HG02870 (cell line): Measurements from ENCODE around the gene SLC9C1.

ENCODE experiments used
- ATAC-seq: cut with Tn5 transposase; IDR thresholded peaks from one replicate; pipeline ENCODE4 v1.9.1; 2021; ENCODE audit warnings: mild to moderate bottlenecking, moderate library complexity; ENCODE audit not compliant: unreplicated experiment

SLC9C1 gene

DNA sequence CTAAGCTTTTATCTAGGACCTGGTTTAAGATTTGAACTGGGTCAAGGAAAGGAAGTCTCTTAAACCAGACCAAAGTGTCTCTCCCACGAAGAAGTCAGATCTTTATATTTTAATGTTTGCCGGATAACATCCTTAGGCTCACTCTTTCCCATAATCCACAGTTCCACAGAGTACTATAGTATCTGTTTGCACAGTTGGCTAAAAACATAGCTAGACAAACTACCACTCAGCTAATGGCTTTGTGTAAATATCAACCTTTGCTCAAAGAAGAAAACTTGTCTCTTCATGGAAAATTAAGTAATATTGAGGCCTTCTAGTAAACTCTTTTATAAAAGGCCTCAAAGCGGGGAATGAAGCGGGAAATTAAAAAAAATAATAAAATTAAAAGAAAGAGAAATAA is 13.5 kb upstream of the SLC9C1 start:
- ATAC-seq = no peak

DNA sequence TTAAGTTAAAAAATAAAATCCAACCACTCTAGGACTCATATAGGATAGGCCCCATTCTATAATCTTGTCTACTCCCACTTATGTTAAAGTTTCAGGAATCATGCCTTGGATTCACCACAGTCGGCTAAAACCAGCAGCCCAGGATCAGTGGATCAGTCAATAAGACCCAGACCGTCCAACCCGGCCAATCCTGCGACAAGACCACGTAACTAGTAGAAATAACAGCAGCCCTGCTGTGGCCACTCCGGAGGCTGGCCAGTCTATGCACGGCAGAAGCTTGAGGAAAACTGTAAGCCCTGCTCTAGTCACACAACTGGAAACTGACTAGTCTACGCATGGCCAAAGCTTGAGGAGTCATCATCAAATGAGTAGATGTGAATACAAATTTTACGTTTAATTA is 12.8 kb upstream of the SLC9C1 start:
- no peak for ATAC-seq

DNA sequence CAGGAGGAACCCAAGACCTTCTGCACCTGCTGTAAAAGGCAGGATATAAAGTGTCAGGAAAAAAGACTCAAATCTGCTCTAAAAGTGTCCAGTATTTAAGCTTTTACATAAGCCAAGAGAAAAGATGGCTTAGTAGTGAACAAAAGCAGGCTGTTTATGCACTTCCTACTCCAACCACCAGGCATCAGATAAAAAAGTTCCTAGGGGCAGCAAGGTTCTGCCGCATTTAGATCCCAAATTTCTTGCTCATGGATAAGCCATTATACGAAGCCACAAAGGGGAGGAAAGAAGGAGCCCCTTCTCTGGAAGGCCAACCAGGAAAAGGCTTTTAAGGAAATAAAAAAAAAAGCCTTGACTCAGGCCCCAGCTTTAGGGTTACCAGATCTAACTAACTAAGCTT is 10.6 kb upstream of the SLC9C1 start:
- ATAC-seq = no peak

DNA sequence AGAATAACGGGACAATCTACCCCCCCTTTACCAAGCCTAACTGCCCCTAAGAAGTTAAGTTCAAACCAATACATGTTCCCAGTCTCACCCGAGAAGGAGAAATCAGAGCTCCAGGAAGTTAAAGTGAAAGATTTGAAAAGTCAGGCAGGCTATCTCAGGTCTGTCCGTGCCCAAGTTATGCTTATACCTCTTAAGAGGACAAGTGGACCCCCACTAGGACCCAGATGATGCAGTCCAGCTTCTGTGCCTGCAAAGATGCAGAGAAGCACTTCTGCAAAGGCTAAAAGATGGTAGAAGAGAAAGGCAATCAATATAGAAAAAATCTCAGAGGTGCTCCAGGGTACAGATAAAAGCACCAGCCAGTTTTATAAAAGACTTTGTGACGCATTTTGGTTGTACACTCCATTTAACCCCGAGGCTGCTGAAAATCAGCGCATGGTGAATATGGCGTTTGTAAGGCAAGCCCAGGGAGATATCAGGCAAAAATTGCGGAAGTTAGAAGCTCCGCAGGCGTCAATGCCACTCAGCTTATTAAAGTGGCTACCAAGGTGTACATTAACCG is 9.8 kb upstream of the SLC9C1 start:
- peak; percentile 53 for ATAC-seq

DNA sequence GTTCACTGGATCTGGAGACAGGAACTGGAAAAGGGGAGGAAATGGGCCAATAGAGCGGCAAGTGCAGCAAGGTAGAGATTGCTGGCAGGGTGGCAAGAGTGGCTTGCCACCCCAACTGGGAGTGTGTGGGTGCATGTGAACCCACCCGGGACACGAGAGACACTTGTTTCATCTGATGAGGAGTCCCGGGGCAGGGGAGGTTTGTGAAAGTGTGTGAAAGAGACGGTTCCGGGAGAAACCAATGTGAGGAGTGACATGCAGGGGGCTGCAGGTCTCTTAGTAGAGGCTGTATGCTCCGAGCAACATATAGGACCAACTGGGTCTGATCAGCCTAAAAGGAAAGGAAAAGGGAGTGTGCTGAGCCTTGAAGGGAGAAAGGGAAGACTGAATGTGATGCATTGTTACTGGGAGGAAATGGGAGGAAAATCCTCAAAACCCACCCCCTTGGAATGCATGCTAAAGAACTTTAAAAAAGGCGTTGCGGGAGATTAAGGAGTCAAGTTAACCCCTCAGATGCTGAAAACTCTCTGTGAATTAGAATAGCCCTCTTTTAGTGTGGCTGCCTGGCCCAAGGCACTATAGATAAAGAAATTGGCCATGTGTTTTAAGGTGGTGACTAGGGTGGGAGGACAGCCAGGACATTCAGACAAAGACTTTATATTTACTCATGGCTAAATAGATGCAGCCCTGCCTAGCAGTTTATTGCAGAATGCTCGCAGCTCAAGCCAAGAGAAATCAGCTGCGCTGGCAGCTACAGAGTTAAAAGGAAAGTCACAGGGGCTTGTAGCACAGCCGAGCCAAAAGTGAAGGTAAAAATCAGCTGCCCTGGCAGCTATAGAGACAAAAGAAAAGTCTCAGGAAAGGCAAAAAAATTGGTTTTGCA is 9.1 kb upstream of the SLC9C1 start:
- peak; percentile 51 for ATAC-seq

DNA sequence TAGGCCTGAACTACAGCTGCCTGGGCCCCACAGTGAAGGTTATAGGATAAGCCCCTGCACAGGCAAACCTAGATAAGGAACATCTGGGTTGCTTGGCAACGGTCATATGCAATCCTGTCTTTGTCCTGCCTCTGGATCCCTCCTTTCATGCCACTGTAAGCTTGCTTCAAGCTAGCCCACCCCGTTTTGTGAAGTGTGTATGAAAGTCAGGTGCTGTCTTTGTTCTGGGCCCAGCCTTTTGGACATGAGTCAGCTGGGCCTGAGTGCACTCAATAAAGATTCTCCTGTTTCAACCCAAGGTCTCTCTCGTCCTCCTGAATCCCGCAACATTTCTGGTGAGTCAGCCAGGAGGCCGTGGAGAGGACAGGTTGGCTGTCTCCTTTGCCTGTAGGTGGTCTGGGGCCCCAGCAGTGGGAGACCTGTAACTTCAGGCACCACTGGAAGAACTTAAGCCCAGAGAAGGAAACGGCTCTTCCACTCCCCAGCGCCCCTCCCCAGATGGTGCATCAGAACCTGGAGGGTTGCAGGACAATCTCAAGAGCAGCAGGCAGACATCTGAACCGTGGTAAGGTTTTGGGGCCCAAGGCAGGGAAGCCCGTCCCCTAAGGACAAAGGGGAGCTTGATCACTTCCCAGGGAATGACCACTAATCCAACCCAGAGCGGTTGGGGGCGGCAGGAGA is 8.3 kb upstream of the SLC9C1 start:
- ATAC-seq = no peak

GRCh38 chr3:112298781-112299180 is 4.8 kb upstream of the SLC9C1 start:
- no peak for ATAC-seq

GRCh38 chr3:112297714-112298113 is 3.7 kb upstream of the SLC9C1 start:
- no peak for ATAC-seq

DNA sequence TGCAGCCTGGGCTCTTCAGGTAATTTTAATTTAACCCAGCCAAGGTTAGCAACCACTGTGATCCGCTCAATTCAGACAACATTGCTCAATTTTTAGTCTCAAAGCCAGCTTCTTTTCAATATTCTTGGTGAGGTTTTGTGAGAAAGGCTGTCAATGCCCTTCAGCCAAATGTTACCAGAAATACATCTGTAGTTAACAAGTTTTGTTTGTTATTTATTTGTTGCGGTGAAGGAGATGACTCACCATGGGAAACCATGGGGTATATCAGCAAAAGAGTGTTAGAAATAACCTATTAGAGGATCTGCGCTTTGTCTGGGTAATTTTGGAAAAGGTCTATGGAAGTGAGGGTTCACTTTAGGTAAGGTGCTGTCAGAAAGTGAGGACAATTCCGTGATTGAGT is 5.0 kb downstream of the SLC9C1 start:
- no peak for ATAC-seq

- ATAC-seq = no peak
Observed at GRCh38 chr3:112280266-112280665, 13.8 kb downstream of the SLC9C1 start.

DNA sequence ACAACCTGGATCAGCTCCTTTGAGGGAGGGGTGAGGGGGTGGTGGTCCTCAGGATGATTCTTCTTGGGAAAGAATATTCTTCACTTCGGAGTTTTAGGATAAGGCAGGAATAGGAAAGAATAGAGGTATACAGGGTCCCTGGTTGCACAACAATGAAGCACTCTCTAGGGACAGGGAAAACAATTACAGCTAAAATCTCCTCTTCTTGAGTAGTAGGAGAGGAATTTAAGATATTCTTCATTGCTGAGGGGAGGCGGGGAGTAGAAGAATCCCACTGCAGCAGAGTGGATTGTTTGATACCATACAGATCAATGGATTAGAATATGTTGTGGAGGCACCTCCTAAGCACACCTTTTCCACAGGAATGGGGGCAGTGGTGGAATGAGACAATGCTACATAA is 20.5 kb downstream of the SLC9C1 start:
- ATAC-seq = no peak

DNA sequence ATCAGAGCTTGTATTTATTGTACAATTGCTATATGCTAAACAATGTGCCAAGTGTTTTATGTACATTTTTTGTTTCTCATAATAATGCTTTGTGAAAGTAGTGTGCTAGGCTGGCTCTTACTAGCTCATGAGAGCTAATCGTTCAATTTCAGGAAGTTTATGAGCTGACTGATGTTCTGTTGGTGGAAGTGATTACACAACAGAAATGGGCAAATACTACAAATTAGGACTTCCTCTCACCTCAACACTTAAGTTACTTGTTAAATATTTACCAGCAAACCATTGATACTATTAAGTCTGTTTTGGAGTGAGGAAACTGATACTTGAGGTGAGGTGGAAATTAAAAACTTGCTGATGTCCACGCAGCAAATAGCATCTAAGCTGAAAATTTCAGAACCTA is 32.3 kb downstream of the SLC9C1 start:
- no peak for ATAC-seq

DNA sequence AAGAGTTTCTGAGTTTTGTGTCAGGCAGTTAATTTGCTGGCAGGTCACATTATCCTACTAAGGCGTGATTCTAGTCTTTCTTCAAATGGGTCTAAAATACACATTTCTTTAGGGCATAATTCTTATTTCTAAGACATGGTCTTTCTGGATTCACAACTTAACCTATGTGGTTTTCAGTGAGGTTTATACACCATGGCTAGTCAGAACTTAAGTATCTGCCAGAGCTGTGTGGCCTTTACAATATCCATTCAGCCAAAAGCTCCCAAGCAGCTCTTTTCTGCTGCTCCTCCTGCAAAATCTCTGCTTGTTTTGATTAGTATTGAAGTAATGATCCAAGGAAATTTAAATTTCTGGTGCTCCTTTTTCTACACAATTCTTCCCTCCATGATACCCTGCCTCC is 33.5 kb downstream of the SLC9C1 start:
- no peak for ATAC-seq

GRCh38 chr3:112253301-112253971 is 40.6 kb downstream of the SLC9C1 start:
- no peak for ATAC-seq

DNA sequence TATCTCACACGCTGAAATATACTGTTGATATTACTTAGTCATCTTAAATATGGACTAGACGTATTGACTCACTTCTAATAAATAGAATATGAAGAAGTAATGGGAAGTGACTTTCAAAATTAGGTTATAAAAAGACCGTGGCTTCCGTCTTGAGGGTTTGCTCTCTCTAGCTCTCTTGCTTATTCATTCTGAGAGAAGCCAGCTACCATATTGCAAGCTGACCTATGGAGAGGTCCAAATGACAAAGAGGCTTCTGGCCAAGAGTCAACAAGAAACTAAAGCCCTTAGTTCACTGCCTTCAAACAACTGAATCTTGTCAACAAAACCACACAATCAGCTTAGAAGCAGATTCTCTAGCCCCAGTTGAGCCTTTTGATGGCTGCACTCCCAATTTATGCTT is 46.1 kb downstream of the SLC9C1 start:
- peak; percentile 92 for ATAC-seq

GRCh38 chr3:112247350-112247749 is 46.7 kb downstream of the SLC9C1 start:
- no peak for ATAC-seq

- ATAC-seq = no peak
Observed at GRCh38 chr3:112233083-112233482, 60.9 kb downstream of the SLC9C1 start.

GRCh38 chr3:112231727-112232126 is 62.3 kb downstream of the SLC9C1 start:
- no peak for ATAC-seq

- ATAC-seq = no peak
Observed at GRCh38 chr3:112230033-112230432, 64.0 kb downstream of the SLC9C1 start.

GRCh38 chr3:112228786-112229185 is 65.2 kb downstream of the SLC9C1 start:
- ATAC-seq = no peak

- no peak for ATAC-seq
Observed at GRCh38 chr3:112200317-112200666, 93.7 kb downstream of the SLC9C1 start.
